Fibroblast of skin of right quadriceps (primary cell): ENCODE data around the gene GJB6.

Experiments used
- DNase-seq: peaks from one replicate; pipeline ENCODE4 v3.0.0-alpha.2; 2013

The GJB6 gene

GRCh38 chr13:20222553-20222952 is 9.6 kb downstream of the GJB6 start:
- no peak for DNase-seq

GRCh38 chr13:20221772-20222171 is 10.3 kb downstream of the GJB6 start:
- no peak for DNase-seq

- DNase-seq: no peak
Measured at GRCh38 chr13:20219577-20219976, 12.5 kb downstream of the GJB6 start.

- no peak for DNase-seq
Measured at GRCh38 chr13:20217168-20217567, 15.0 kb downstream of the GJB6 start.

GRCh38 chr13:20209948-20210347 is 22.2 kb downstream of the GJB6 start:
- DNase-seq: no peak

GRCh38 chr13:20206698-20207235 is 25.4 kb downstream of the GJB6 start:
- DNase-seq: no peak

GRCh38 chr13:20206065-20206697 is 25.9 kb downstream of the GJB6 start:
- no peak for DNase-seq

GRCh38 chr13:20198781-20199180 is 33.3 kb downstream of the GJB6 start:
- peak; percentile 20 for DNase-seq

GRCh38 chr13:20197361-20197834 is 34.7 kb downstream of the GJB6 start:
- peak; percentile 58 for DNase-seq

GRCh38 chr13:20195801-20196200 is 36.3 kb downstream of the GJB6 start:
- DNase-seq: peak; percentile 17

- DNase-seq: no peak
Measured at GRCh38 chr13:20193907-20194631, 38.0 kb downstream of the GJB6 start.

- DNase-seq: no peak
Measured at GRCh38 chr13:20193162-20193906, 38.8 kb downstream of the GJB6 start.

GRCh38 chr13:20192836-20193161 is 39.3 kb downstream of the GJB6 start, which contains the start of gene GJB2:
Gene GJB2, minus strand, starts transcription at chr13:20192938. Its CDS starts 3,357 bp downstream, at chr13:20189581.
- no peak for DNase-seq

GRCh38 chr13:20192158-20192835 is 39.8 kb downstream of the GJB6 start:
- no peak for DNase-seq

- DNase-seq: no peak
Measured at GRCh38 chr13:20191311-20192157, 40.6 kb downstream of the GJB6 start.

GRCh38 chr13:20190481-20191310 is 41.4 kb downstream of the GJB6 start:
- peak; percentile 87 for DNase-seq

- DNase-seq: no peak
Measured at GRCh38 chr13:20190076-20190475, 42.0 kb downstream of the GJB6 start.

- DNase-seq: no peak
Measured at GRCh38 chr13:20188667-20189553, 43.2 kb downstream of the GJB6 start.

GRCh38 chr13:20186771-20187170 is 45.3 kb downstream of the GJB6 start:
- no peak for DNase-seq
